ENCODE results near the gene USP17L18. TPM values are rescaled to one million over a fixed set of nuclear protein-coding genes. Genes with fewer than 3 reads are reported as not detected.
"Not testable (repeated sequence)": the region's sequence is repeated elsewhere in the genome, so short reads cannot be mapped to it uniquely, and the experiment has no call there.

The USP17L18 gene
- total RNA-seq, 4 donors from 2014 or later, result not detected

DNA sequence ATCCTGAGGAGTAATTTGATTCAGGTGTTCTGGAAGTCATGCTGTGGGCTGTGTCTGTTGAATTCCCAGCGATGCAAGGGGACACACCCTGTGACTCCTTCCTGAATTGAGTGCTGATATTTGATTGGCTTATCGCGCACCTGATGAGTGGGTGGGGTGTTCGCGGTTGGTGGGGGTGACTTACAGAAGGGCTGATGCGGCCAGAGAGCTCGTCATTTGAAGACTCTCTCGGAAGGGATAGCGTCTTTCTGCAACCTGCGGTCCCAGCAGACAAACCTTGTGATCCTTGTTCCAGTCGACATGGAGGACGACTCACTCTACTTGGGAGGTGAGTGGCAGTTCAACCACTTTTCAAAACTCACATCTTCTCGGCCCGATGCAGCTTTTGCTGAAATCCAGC lies 4.9 kb upstream of the USP17L18 start, which contains the start of gene USP17L17:
TSS of gene USP17L17 (plus strand) at position 301 of the 400 bp plus-strand sequence. CDS start at position 301, 0 bp downstream.
- TF ChIP-seq, protein P1, sequence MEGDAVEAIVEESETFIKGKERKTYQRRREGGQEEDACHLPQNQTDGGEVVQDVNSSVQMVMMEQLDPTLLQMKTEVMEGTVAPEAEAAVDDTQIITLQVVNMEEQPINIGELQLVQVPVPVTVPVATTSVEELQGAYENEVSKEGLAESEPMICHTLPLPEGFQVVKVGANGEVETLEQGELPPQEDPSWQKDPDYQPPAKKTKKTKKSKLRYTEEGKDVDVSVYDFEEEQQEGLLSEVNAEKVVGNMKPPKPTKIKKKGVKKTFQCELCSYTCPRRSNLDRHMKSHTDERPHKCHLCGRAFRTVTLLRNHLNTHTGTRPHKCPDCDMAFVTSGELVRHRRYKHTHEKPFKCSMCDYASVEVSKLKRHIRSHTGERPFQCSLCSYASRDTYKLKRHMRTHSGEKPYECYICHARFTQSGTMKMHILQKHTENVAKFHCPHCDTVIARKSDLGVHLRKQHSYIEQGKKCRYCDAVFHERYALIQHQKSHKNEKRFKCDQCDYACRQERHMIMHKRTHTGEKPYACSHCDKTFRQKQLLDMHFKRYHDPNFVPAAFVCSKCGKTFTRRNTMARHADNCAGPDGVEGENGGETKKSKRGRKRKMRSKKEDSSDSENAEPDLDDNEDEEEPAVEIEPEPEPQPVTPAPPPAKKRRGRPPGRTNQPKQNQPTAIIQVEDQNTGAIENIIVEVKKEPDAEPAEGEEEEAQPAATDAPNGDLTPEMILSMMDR (IDR thresholded peaks at IDR 0.05; ENCODE audit: low read depth), result not testable (repeated sequence)

DNA sequence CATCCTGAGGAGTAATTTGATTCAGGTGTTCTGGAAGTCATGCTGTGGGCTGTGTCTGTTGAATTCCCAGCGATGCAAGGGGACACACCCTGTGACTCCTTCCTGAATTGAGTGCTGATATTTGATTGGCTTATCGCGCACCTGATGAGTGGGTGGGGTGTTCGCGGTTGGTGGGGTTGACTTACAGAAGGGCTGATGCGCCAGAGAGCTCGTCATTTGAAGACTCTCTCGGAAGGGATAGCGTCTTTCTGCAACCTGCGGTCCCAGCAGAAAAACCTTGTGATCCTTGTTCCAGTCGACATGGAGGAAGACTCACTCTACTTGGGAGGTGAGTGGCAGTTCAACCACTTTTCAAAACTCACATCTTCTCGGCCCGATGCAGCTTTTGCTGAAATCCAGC lies 4.6 kb downstream of the USP17L18 start, which contains the start of gene USP17L19:
TSS of gene USP17L19 (plus strand) at position 301 of the 400 bp plus-strand sequence. CDS start at position 301, 0 bp downstream.
- TF ChIP-seq, protein P1 (IDR thresholded peaks at IDR 0.05; ENCODE audit: low read depth), result not testable (repeated sequence)

DNA sequence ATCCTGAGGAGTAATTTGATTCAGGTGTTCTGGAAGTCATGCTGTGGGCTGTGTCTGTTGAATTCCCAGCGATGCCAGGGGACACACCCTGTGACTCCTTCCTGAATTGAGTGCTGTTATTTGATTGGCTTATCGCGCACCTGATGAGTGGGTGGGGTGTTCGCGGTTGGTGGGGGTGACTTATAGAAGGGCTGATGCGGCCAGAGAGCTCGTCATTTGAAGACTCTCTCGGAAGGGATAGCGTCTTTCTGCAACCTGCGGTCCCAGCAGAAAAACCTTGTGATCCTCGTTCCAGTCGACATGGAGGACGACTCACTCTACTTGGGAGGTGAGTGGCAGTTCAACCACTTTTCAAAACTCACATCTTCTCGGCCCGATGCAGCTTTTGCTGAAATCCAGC lies 9.4 kb downstream of the USP17L18 start, which contains the start of gene USP17L20:
TSS of gene USP17L20 (plus strand) at position 301 of the 400 bp plus-strand sequence. CDS start at position 301, 0 bp downstream.
- TF ChIP-seq, protein P1 (IDR thresholded peaks at IDR 0.05; ENCODE audit: low read depth), result not testable (repeated sequence)

DNA sequence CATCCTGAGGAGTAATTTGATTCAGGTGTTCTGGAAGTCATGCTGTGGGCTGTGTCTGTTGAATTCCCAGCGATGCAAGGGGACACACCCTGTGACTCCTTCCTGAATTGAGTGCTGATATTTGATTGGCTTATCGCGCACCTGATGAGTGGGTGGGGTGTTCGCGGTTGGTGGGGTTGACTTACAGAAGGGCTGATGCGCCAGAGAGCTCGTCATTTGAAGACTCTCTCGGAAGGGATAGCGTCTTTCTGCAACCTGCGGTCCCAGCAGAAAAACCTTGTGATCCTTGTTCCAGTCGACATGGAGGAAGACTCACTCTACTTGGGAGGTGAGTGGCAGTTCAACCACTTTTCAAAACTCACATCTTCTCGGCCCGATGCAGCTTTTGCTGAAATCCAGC lies 14.1 kb downstream of the USP17L18 start, which contains the start of gene USP17L21:
TSS of gene USP17L21 (plus strand) at position 301 of the 400 bp plus-strand sequence. CDS start at position 301, 0 bp downstream.
- TF ChIP-seq, protein P1 (IDR thresholded peaks at IDR 0.05; ENCODE audit: low read depth), result not testable (repeated sequence)

DNA sequence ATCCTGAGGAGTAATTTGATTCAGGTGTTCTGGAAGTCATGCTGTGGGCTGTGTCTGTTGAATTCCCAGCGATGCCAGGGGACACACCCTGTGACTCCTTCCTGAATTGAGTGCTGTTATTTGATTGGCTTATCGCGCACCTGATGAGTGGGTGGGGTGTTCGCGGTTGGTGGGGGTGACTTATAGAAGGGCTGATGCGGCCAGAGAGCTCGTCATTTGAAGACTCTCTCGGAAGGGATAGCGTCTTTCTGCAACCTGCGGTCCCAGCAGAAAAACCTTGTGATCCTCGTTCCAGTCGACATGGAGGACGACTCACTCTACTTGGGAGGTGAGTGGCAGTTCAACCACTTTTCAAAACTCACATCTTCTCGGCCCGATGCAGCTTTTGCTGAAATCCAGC lies 18.9 kb downstream of the USP17L18 start, which contains the start of gene USP17L22:
TSS of gene USP17L22 (plus strand) at position 301 of the 400 bp plus-strand sequence. CDS start at position 301, 0 bp downstream.
- TF ChIP-seq, protein P1 (IDR thresholded peaks at IDR 0.05; ENCODE audit: low read depth), result not testable (repeated sequence)

Other genes starting within 250 kb of the USP17L18 start
- gene FAM90A26, start 78.2 kb upstream of the USP17L18 start, total RNA-seq, result not detected
- gene USP17L10, start 38.0 kb upstream of the USP17L18 start, total RNA-seq, result not detected
- gene USP17L11, start 33.2 kb upstream of the USP17L18 start, total RNA-seq, result not detected
- not detected for gene USP17L12, start 28.5 kb upstream of the USP17L18 start, total RNA-seq
- not detected for gene USP17L13, start 23.7 kb upstream of the USP17L18 start, total RNA-seq
- gene USP17L15, start 14.2 kb upstream of the USP17L18 start, total RNA-seq, result not detected
- not detected for gene USP17L17, start 4.8 kb upstream of the USP17L18 start, total RNA-seq
- not detected for gene USP17L19, start 4.7 kb downstream of the USP17L18 start, total RNA-seq
- not detected for gene USP17L20, start 9.5 kb downstream of the USP17L18 start, total RNA-seq
- gene USP17L21, start 14.2 kb downstream of the USP17L18 start, total RNA-seq, result not detected
- not detected for gene USP17L22, start 19.0 kb downstream of the USP17L18 start, total RNA-seq
- not detected for gene USP17L24, start 76.5 kb downstream of the USP17L18 start, total RNA-seq
- gene USP17L25, start 81.3 kb downstream of the USP17L18 start, total RNA-seq, result not detected
- not detected for gene USP17L26, start 86.0 kb downstream of the USP17L18 start, total RNA-seq
- not detected for gene USP17L5, start 90.8 kb downstream of the USP17L18 start, total RNA-seq
- gene USP17L27, start 95.5 kb downstream of the USP17L18 start, total RNA-seq, result not detected
- not detected for gene USP17L28, start 100.3 kb downstream of the USP17L18 start, total RNA-seq
- not detected for gene USP17L29, start 105.0 kb downstream of the USP17L18 start, total RNA-seq
- not detected for gene USP17L30, start 114.5 kb downstream of the USP17L18 start, total RNA-seq
- not detected for gene DEFB131A, start 195.8 kb downstream of the USP17L18 start, total RNA-seq